ENCODE data around the gene SYT2. TPM values are rescaled to one million over a fixed set of nuclear protein-coding genes. Genes with fewer than 3 reads are reported as not detected.
A peak's percentile ranks its signal among the peaks of the same experiment; 100 is the strongest.

SYT2 gene
- total and polyA plus RNA-seq, 12 donors: under 0.01 to 0.07 (median 0.02) TPM; not detected in 9

DNA sequence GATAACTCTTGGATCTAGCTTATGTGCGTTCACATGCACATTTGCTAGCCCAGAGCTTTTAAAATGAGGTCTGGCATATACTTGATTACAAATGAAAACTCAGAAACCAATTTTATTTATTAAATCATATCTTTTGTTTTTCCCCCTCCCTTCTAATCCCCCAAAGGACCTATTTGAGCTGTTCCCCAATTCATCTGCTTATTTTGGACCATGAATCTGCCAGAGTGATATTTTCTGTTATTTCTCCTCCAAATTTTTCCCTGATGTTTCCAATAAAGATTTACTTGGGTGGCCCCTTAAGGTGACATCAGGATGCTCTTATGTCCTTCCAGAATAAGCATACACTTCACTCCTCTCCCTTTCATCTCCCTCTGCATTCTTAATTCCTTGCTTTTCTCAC, 123.4 kb downstream of the SYT2 start:
- TF ChIP-seq, protein P1, sequence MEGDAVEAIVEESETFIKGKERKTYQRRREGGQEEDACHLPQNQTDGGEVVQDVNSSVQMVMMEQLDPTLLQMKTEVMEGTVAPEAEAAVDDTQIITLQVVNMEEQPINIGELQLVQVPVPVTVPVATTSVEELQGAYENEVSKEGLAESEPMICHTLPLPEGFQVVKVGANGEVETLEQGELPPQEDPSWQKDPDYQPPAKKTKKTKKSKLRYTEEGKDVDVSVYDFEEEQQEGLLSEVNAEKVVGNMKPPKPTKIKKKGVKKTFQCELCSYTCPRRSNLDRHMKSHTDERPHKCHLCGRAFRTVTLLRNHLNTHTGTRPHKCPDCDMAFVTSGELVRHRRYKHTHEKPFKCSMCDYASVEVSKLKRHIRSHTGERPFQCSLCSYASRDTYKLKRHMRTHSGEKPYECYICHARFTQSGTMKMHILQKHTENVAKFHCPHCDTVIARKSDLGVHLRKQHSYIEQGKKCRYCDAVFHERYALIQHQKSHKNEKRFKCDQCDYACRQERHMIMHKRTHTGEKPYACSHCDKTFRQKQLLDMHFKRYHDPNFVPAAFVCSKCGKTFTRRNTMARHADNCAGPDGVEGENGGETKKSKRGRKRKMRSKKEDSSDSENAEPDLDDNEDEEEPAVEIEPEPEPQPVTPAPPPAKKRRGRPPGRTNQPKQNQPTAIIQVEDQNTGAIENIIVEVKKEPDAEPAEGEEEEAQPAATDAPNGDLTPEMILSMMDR (IDR thresholded peaks at IDR 0.05): no peak
- H3K36me3 ChIP-seq: peaks cover 0 to 33% (median 4%) of the 10 kb centered on the region in 9 donors
- H3K27ac ChIP-seq: peak overlapping the region in 9 of 10 donors; percentile 29 to 96 (median 91)
- intact Hi-C loops (cut with DNase I): loop anchor here in 2 of 10 donors (5.0 to 10.0 kb wide), 2 partner anchors 35 to 242 kb away; partner anchors contain the start of genes PPP1R12B (in 1 of the 2) and UBE2T (in 1 of the 2)
- WGBS, 2 donors: 75% methylated on average over 1 of the region's 1 CpG
- H3K4me3 ChIP-seq: no peak overlapping the region
- no peak for ATAC-seq
- H3K4me1 ChIP-seq: peaks cover 21 to 79% (median 62%) of the 10 kb centered on the region in 9 donors
- DNase-seq: no peak
- H3K9me3 ChIP-seq: no peaks in the 10 kb centered on the region
- peaks cover 0 to 78% (median 0%) of the 10 kb centered on the region in 7 donors for H3K27me3 ChIP-seq

- H3K9me3 ChIP-seq: no peaks in the 10 kb centered on the region
- ATAC-seq (no peak), DNase-seq (peak in 1 of 2 donors; percentile 26)
- H3K27me3 ChIP-seq: peaks cover 0 to 77% (median 0%) of the 10 kb centered on the region in 7 donors
- no peak overlapping the region for H3K4me3 ChIP-seq
- peak overlapping the region in 9 of 10 donors; percentile 29 to 96 (median 91) for H3K27ac ChIP-seq
- TF ChIP-seq, protein P1 (IDR thresholded peaks at IDR 0.05): no peak
- H3K36me3 ChIP-seq: peaks cover 0 to 39% (median 9%) of the 10 kb centered on the region in 9 donors
- WGBS, 2 donors: 32 to 33% methylated on average over 4 of the region's 4 CpGs
- H3K4me1 ChIP-seq: peaks cover 21 to 74% (median 60%) of the 10 kb centered on the region in 9 donors
- intact Hi-C loops (cut with DNase I): loop anchor here in 2 of 10 donors (5.0 to 10.0 kb wide), 2 partner anchors 36 to 241 kb away; partner anchors contain the start of genes PPP1R12B (in 1 of the 2) and UBE2T (in 1 of the 2)
Observed at GRCh38 chr1:202586018-202586821, 124.0 kb downstream of the SYT2 start.

DNA sequence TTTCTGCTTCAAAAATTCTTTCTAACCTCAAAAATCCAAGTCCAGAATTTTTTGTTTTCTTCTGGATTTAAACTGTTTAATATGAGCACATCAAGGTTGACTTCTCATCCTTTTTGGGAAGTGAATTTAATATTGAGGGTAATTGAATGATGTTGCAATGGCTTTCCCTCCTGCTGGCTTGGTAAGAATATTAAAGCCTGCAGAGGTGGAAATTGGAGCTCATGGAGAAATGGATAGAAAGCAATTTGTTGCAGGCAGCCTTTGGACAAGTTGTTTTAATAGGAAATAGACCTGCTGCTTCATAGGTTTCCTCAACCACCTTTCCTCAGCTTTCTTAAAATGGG, 124.7 kb downstream of the SYT2 start:
- H3K9me3 ChIP-seq: no peaks in the 10 kb centered on the region
- DNase-seq (no peak), ATAC-seq (no peak)
- intact Hi-C loops (cut with DNase I): loop anchor here in 2 of 10 donors (5.0 to 10.0 kb wide), 2 partner anchors 37 to 241 kb away; partner anchors contain the start of genes PPP1R12B (in 1 of the 2) and UBE2T (in 1 of the 2)
- TF ChIP-seq, protein P1 (IDR thresholded peaks at IDR 0.05): no peak
- peaks cover 21 to 74% (median 58%) of the 10 kb centered on the region in 9 donors for H3K4me1 ChIP-seq
- H3K36me3 ChIP-seq: peaks cover 0 to 46% (median 13%) of the 10 kb centered on the region in 9 donors
- peaks cover 0 to 72% (median 0%) of the 10 kb centered on the region in 7 donors for H3K27me3 ChIP-seq
- no peak overlapping the region for H3K4me3 ChIP-seq
- peak overlapping the region in 8 of 10 donors; percentile 29 to 96 (median 90) for H3K27ac ChIP-seq
